ENCODE data around the gene RAB40B.
"Not testable (repeated sequence)": the region's sequence is repeated elsewhere in the genome, so short reads cannot be mapped to it uniquely, and the experiment has no call there.

Gene RAB40B

GRCh38 chr17:82698065-82698973 lies at the start of gene RAB40B:
Gene RAB40B (minus strand): TSS chr17:82698698. CDS start chr17:82698596, 102 bp downstream.
- DNase-seq (ENCODE audit: low spot score): peak; percentile 100

- DNase-seq (ENCODE audit: low spot score): no peak
Observed at GRCh38 chr17:82745524-82745923, 47.0 kb upstream of the RAB40B start.

GRCh38 chr17:82744736-82745135 lies 46.2 kb upstream of the RAB40B start:
- not testable (repeated sequence) for DNase-seq (ENCODE audit: low spot score)

- no peak for DNase-seq (ENCODE audit: low spot score)
Observed at GRCh38 chr17:82743344-82744219, 45.1 kb upstream of the RAB40B start.

- DNase-seq (ENCODE audit: low spot score): no peak
Observed at GRCh38 chr17:82740906-82741759, 42.6 kb upstream of the RAB40B start.

GRCh38 chr17:82737967-82738877 lies 39.7 kb upstream of the RAB40B start:
- no peak for DNase-seq (ENCODE audit: low spot score)

- DNase-seq (ENCODE audit: low spot score): no peak
Observed at GRCh38 chr17:82736511-82737185, 38.1 kb upstream of the RAB40B start.

GRCh38 chr17:82734987-82735866 lies 36.7 kb upstream of the RAB40B start, which contains the start of gene FN3K:
Gene FN3K (plus strand): TSS chr17:82735615. CDS start chr17:82735637, 22 bp downstream.
- peak; percentile 86 for DNase-seq (ENCODE audit: low spot score)

- no peak for DNase-seq (ENCODE audit: low spot score)
Observed at GRCh38 chr17:82732118-82732743, 33.7 kb upstream of the RAB40B start.

GRCh38 chr17:82729479-82730260 lies 31.2 kb upstream of the RAB40B start:
- DNase-seq (ENCODE audit: low spot score): no peak

GRCh38 chr17:82726427-82726826 lies 27.9 kb upstream of the RAB40B start:
- DNase-seq (ENCODE audit: low spot score): no peak

- DNase-seq (ENCODE audit: low spot score): no peak
Observed at GRCh38 chr17:82723169-82723807, 24.8 kb upstream of the RAB40B start.

- DNase-seq (ENCODE audit: low spot score): no peak
Observed at GRCh38 chr17:82722341-82723013, 24.0 kb upstream of the RAB40B start.

GRCh38 chr17:82720204-82720603 lies 21.7 kb upstream of the RAB40B start:
- DNase-seq (ENCODE audit: low spot score): no peak

GRCh38 chr17:82718986-82719685 lies 20.6 kb upstream of the RAB40B start:
- no peak for DNase-seq (ENCODE audit: low spot score)

All from AG08396 (cell line).